Cardiac fibroblast (primary cell): ENCODE data around the gene LMTK2.

Experiments
- DNase-seq, 2 donors: peaks; one replicate each; pipeline versions ENCODE4 v3.0.0 to v3.0.0-alpha.2; 2010; ENCODE audit warnings: low read depth in 2 of 2
- H3K4me3 ChIP-seq, 2 donors: replicated peaks in 1 of 2; 1 replicate in 1 of 2; 2 replicates in 1 of 2; pipeline ENCODE4 v1.5.1; 2011; ENCODE audit warnings: low read depth in 2 of 2, low read length in 2 of 2, mild to moderate bottlenecking in 2 of 2, moderate library complexity in 1 of 2
- TF ChIP-seq, protein P1 (sequence below): IDR thresholded peaks from one replicate; pipeline ENCODE4 v1.5.1; 2011; ENCODE audit warnings: low read depth, mild to moderate bottlenecking, low read length, inconsistent platforms

LMTK2 gene

DNA sequence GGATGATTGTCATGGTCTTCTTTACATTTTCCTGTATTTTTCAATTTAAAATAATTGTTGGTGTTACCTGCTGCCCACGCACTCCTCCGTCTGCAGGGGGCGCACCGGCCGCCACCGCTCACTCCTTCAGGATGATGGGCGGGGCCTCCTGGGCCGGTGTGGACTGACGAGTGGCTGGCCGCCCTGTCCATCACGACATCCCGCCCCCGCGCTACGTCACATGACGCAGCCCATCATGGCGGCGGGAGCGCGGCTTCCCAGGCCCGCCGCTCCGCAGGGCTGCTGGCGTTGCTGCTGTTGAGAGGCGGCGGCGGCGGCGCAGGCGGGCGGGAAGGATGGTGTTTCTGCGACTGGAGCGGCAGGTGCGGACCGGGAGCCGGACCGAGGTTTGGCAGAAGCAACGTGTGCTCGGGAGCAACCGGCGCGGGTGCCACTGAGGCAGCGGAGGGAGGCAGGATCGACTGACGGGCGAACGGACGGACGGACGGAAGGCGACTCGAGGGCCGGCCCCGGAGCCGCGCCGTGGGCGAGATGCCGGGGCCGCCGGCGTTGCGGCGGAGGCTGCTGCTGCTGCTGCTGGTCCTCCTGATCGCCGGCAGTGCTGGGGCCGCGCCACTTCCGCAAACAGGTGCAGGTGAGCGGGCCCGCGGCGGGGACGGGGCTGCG lies at the start of gene LMTK2:
LMTK2 (plus strand) TSS at position 216 of the 666 bp plus-strand sequence; CDS start at position 532, 316 bp downstream.
- H3K4me3 ChIP-seq, result peak within 1 kb of the TSS; percentile 80 to 86
- peak; percentile 91 to 95 for DNase-seq
- TF ChIP-seq, protein P1, sequence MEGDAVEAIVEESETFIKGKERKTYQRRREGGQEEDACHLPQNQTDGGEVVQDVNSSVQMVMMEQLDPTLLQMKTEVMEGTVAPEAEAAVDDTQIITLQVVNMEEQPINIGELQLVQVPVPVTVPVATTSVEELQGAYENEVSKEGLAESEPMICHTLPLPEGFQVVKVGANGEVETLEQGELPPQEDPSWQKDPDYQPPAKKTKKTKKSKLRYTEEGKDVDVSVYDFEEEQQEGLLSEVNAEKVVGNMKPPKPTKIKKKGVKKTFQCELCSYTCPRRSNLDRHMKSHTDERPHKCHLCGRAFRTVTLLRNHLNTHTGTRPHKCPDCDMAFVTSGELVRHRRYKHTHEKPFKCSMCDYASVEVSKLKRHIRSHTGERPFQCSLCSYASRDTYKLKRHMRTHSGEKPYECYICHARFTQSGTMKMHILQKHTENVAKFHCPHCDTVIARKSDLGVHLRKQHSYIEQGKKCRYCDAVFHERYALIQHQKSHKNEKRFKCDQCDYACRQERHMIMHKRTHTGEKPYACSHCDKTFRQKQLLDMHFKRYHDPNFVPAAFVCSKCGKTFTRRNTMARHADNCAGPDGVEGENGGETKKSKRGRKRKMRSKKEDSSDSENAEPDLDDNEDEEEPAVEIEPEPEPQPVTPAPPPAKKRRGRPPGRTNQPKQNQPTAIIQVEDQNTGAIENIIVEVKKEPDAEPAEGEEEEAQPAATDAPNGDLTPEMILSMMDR, result peak; percentile 94

DNA sequence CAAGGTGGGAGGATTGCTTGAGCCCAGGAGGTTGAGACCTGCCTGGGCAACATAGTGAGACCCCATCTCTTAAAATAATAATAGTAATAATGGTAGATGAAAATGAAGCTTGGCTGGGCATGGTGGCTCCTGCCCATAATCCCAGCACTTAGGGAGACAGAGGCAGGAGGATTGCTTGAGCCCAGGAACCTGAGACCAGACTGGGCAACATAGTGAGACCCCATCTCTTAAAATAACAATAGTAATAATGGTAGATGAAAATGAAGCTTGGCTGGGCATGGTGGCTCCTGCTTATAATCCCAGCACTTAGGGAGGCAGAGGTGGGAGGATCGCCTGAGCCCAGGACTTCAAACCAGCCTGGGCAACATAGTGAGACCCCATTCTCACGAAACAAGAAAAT lies 49.5 kb upstream of the LMTK2 start:
- no peak for DNase-seq

DNA sequence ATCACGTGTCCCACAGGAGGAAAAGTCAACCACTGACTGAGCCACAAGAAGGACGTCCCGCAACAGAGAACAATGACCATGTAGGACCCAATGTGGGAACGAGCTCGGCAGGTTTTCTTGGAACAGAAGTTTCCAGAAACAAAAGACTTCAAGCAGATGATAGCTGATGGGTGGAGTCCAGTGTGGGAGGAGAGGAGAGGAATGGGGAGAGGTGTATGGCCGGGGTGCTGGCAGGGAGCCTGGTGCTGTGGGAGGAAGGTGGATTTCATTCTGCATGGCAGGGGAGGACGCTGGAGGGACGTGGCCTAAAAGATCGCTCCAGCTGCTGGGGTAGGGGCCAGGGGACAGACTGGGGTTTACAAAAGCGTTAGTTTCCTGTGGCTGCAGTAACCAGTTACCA lies 48.5 kb upstream of the LMTK2 start:
- TF ChIP-seq, protein P1, result no peak
- no peak overlapping the region for H3K4me3 ChIP-seq
- DNase-seq, result no peak

More for the DNA sequence above, 49.5 kb upstream of the LMTK2 start:
- no peak overlapping the region for H3K4me3 ChIP-seq
- TF ChIP-seq, protein P1, result no peak

DNA sequence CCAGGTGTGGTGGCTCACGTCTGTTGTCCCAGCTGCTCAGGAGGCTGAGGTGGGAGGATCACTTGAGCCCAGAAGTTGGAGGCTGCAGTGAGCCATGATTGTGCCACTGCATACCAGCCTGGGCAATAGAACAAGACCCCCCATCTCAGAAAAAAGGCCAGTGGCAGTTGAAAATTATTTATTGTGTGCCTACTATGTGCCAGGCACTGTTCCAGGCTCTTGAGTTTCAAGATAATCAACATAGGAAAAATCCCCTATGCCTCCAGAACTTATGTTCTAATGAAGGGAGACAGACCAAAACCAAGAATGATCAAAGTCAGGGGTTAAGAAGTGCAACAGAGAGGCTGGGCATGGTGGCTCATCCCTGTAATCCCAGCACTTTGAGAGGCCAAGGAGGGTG lies 42.4 kb upstream of the LMTK2 start:
- DNase-seq, result no peak
- TF ChIP-seq, protein P1, result no peak
- no peak overlapping the region for H3K4me3 ChIP-seq

DNA sequence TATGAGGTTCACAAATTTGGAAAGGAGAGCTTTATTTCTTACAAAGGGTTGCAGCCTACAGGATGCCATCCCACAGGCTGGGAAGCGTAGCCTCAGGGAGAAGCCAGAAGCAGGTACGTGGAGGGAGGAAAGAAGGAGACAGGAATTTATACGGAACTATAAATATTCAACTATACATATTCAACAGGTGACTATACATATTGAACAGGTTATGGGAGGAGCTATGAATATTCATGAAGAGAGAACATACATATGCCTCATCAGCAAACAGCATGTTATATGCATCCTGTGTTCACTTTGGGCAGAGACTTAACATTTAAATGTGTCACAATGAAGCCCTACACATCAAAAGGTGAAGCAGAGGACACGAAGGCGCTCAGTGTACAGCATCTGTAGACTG lies 40.5 kb upstream of the LMTK2 start:
- DNase-seq, result no peak
- TF ChIP-seq, protein P1, result no peak
- no peak overlapping the region for H3K4me3 ChIP-seq

DNA sequence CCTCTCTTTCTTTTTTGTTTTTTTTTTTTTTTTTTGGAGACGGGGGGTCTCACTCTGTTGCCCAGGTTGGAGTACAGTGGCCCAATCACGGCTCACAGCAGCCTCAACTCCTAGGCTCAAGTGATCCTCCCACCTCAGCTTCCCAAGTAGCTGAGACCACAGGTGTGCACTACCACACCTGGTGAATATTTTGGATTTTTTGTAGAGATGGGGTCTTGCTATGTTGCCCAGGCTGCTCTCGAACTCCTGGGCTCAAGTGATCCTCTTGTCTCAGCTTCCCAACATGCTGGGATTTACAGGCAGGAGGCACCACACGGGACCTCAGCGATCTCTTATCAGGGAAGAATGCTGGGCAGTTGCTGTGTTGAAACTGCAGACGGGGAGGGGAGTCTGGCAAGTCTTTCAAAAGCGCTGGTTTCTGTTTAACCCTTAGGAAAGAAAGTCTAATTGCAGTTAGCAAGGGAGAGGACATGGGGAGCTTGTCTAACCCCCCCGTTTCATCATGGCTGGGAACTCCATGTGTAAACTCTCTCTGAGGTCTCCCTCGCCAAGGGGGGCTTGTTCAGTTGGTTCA lies 39.6 kb upstream of the LMTK2 start:
- DNase-seq, result peak in 1 of 2 donors; percentile 5
- TF ChIP-seq, protein P1, result no peak
- no peak overlapping the region for H3K4me3 ChIP-seq
